HUES64 (cell line): ENCODE data around the gene MGAT5.

Experiments used
- H3K27ac ChIP-seq: 2 replicates; pipeline ENCODE4 v1.7.0; 2013; ENCODE audit warnings: low read depth, low read length, inconsistent platforms
- H3K27me3 ChIP-seq: 2 replicates; pipeline ENCODE4 v1.6.1; 2013; ENCODE audit warnings: mild to moderate bottlenecking, low read length; ENCODE audit not compliant: insufficient read depth
- H3K36me3 ChIP-seq: 2 replicates; pipeline ENCODE4 v1.6.1; 2013; ENCODE audit warnings: mild to moderate bottlenecking, low read length; ENCODE audit not compliant: insufficient read depth
- H3K4me1 ChIP-seq: 2 replicates; pipeline ENCODE4 v1.6.1; 2013; ENCODE audit warnings: mild to moderate bottlenecking, low read length, moderate library complexity; ENCODE audit not compliant: insufficient read depth
- H3K4me3 ChIP-seq: 2 replicates; pipeline ENCODE4 v1.5.1; 2013; ENCODE audit warnings: mild to moderate bottlenecking, low read length, moderate library complexity
- H3K9ac ChIP-seq: 2 replicates; pipeline ENCODE4 v1.6.1; 2013; ENCODE audit warnings: mild to moderate bottlenecking, low read depth, low read length
- H3K9me3 ChIP-seq: 2 replicates; pipeline ENCODE4 v1.6.1; 2013; ENCODE audit warnings: low read depth, low read length; ENCODE audit not compliant: insufficient read depth
- WGBS: fragments of 150-250, 120-280 bp; methylation state at CpG from one replicate; pipeline ENCODE4 v1.1.7; 2013; ENCODE audit warnings: missing lambda C conversion rate; 5-methylcytosine and 5-hydroxymethylcytosine counted together

Gene MGAT5

DNA sequence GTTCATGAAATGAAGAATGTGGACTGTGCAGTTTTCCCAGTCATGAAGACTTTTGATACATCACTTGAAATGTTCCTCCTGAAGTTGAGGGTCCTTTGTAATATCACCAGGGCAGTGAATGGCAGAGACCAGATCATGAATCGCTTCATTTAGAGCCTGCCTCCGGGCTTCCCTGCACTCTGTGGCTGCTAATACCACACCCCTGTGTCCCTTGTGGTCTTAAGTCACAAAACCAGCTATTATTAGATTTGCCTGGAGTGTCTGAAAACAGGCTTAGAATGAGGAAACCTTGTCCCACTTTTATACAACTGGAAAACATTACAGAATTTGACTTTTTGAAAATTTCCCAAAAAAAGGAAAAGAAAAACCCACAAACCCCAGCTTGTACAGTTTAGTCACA is 147.9 kb downstream of the MGAT5 start:
- H3K27ac ChIP-seq: no peak overlapping the region
- H3K36me3 ChIP-seq: peaks cover 5% of the 10 kb centered on the region; the same call in 1 of the 2 replicates
- no peaks in the 10 kb centered on the region for H3K4me1 ChIP-seq
- no peaks in the 10 kb centered on the region for H3K27me3 ChIP-seq
- H3K9ac ChIP-seq: no peak overlapping the region
- no peaks in the 10 kb centered on the region for H3K9me3 ChIP-seq
- no peak overlapping the region for H3K4me3 ChIP-seq
- 94% methylated on average over 2 of the region's 2 CpGs for WGBS

DNA sequence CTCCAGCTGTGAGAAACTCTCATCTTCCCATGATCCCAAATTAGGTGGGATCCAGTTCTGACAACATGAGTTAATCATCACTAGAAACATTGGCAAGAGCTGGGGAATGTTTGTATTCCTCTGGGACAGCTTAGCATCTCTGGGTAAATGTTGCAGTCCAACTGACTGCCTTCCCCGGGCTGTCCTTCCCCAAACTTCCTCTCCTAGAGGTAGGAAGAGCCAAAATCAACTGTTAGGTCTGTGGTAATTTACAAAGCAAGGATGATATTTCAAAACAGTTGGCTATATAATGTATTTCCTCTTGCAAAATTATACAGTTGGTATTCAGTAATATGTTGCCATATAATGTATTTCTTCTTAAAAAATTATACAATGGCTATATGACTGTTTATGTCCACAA is 148.5 kb downstream of the MGAT5 start:
- no peaks in the 10 kb centered on the region for H3K9me3 ChIP-seq
- no peak overlapping the region for H3K27ac ChIP-seq
- no peak overlapping the region for H3K9ac ChIP-seq
- H3K27me3 ChIP-seq: no peaks in the 10 kb centered on the region
- 100% methylated on average over 1 of the region's 1 CpG for WGBS
- H3K4me3 ChIP-seq: no peak overlapping the region
- H3K4me1 ChIP-seq: no peaks in the 10 kb centered on the region
- peaks cover 5% of the 10 kb centered on the region; the same call in 1 of the 2 replicates for H3K36me3 ChIP-seq

DNA sequence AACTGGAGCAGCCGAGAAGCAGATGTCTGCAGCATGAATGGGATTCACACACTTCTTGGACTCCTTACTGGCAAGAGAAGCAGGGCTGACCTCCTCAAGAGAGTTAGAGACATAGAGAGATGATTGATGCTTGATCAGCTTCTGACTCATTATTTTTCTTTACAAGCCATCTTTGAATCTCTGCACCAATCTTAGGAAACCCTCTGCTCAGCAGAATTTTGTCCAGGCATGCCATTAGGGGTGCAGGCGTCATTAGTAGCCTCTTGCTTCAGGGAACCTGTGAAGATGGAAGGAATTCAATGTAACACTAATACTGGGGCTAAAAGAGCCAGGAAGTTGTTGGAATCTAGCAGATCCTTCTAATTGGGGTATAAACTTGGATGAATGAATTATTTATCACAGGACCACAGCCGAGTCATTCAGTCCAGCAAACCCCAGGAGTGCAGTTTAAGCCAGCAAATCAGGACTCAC is 151.8 kb downstream of the MGAT5 start:
- Histone ChIP-seq H3K4me1 (no peaks in the 10 kb centered on the region), H3K27ac (no peak overlapping the region)
- 93% methylated on average over 3 of the region's 3 CpGs for WGBS

DNA sequence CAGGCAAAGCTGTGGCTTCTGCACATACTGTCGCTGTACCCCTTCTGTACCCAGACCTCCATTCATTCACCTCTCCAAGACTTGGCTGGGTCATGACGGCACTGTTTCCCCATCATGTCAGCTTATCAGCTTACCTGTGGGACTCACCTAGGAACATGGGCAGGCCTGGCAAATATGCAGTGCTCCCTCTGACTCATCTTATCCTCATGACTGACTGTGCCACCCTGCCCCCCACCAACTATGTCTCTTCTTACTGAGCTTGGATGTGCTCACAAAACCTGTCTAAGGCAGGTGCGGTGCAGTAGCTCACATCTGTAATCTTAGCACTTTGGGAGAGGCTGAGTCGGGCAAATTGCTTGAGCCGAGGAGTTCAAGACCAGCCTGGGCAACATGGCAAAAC is 152.4 kb downstream of the MGAT5 start:
- peaks cover 5% of the 10 kb centered on the region; the same call in 1 of the 2 replicates for H3K36me3 ChIP-seq
- WGBS: 97% methylated on average over 5 of the region's 5 CpGs
- no peaks in the 10 kb centered on the region for H3K9me3 ChIP-seq
- H3K27ac ChIP-seq: no peak overlapping the region
- H3K4me1 ChIP-seq: 0 out of 2 replicates have a peak, but pooled peaks cover under 1% of the 10 kb centered on the region
- H3K27me3 ChIP-seq: no peaks in the 10 kb centered on the region
- no peak overlapping the region for H3K4me3 ChIP-seq
- H3K9ac ChIP-seq: no peak overlapping the region

More for the DNA sequence above, 151.8 kb downstream of the MGAT5 start:
- Histone ChIP-seq H3K9ac (no peak overlapping the region), H3K27me3 (no peaks in the 10 kb centered on the region), H3K36me3 (peaks cover 5% of the 10 kb centered on the region; the same call in 1 of the 2 replicates), H3K9me3 (no peaks in the 10 kb centered on the region), H3K4me3 (no peak overlapping the region)

DNA sequence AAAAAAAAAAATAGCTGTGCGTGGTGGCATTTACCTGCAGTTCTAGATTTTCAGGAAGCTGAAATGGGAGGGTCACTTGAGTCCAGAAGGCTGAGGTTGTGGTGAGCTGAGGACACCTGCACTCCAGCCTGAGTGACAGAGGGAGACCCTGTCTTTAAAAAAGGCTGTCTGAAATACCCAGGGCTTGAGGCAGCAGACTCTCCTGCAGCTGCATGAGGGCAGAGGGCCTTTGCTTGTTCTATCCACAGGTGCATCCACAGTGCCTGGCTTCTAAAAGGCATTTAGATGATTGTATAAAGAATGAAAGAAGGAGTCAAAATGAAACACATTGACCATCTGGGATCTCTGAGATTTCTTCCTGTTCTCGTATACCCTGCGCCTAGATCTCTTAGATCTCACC is 152.9 kb downstream of the MGAT5 start:
- H3K9me3 ChIP-seq: no peaks in the 10 kb centered on the region
- no peak overlapping the region for H3K9ac ChIP-seq
- H3K27ac ChIP-seq: no peak overlapping the region
- H3K4me3 ChIP-seq: no peak overlapping the region
- peaks cover 5% of the 10 kb centered on the region; the same call in 1 of the 2 replicates for H3K36me3 ChIP-seq
- 95% methylated on average over 3 of the region's 3 CpGs for WGBS
- peaks cover 5% of the 10 kb centered on the region; the same call in 1 of the 2 replicates for H3K4me1 ChIP-seq
- no peaks in the 10 kb centered on the region for H3K27me3 ChIP-seq

DNA sequence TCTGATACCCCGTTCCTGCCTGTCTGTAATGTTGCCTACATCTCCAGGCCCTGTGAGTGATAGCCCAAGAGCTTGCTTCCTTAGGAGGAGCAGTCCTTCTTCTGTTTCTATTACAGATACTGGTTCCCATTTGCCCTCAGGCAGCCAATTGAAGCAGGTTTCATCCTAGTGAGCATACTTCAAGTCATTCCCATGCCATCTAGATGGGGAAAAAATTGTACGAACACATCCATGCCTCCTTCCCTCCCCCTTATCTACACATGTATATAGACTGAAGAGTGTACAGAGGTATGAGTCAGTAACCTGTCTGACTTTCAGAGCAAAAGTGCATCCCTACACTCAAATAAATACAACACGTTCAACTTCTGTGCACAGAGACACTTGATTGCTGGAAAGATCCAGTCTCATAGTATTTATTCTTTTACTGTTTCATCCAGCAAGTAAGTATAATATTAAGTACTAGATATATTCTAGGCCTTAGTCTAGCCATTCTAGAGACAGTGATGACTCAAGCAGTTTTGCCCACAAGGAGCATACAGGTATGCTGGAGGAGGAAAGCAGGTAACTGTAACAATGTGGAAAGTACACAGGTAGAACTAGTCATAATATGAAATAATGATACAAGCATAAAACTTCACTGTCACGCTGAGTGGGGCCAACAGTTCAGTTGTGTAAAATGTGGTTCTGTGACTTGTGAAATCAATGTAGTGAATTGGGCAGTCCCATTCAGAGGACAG is 153.4 kb downstream of the MGAT5 start:
- H3K27me3 ChIP-seq: no peaks in the 10 kb centered on the region
- H3K4me3 ChIP-seq: no peak overlapping the region
- WGBS: 92% methylated on average over 4 of the region's 4 CpGs
- no peaks in the 10 kb centered on the region for H3K9me3 ChIP-seq
- peaks cover 7% of the 10 kb centered on the region; the same call in 1 of the 2 replicates for H3K4me1 ChIP-seq
- H3K36me3 ChIP-seq: peaks cover 5% of the 10 kb centered on the region; the same call in 1 of the 2 replicates
- no peak overlapping the region for H3K9ac ChIP-seq
- no peak overlapping the region for H3K27ac ChIP-seq

DNA sequence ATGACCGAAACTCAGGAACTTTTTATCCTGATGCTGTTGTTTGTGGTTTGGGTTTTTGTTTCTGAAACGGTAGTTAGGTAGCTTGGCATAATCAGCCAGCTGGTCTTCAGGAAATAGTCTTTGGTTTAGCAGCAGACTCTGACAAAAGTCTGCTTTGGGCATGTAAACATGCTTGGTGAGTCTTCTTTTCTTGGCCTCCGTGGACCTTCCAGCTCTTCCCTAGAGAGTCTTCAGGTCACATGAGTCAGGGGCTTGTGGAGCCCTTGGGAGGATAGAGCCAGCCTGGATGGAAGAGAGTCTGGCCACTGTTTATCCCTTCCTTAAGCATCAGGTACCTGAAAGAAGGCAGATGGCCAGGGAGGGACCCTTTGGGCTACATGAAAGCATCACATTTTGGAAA is 154.5 kb downstream of the MGAT5 start:
- Histone ChIP-seq H3K9ac (no peak overlapping the region), H3K27me3 (no peaks in the 10 kb centered on the region), H3K4me3 (no peak overlapping the region), H3K27ac (no peak overlapping the region), H3K9me3 (no peaks in the 10 kb centered on the region), H3K4me1 (peaks cover 7% of the 10 kb centered on the region; the same call in 1 of the 2 replicates), H3K36me3 (peaks cover 6% of the 10 kb centered on the region; the same call in 1 of the 2 replicates)
- WGBS: 87% methylated on average over 3 of the region's 3 CpGs

DNA sequence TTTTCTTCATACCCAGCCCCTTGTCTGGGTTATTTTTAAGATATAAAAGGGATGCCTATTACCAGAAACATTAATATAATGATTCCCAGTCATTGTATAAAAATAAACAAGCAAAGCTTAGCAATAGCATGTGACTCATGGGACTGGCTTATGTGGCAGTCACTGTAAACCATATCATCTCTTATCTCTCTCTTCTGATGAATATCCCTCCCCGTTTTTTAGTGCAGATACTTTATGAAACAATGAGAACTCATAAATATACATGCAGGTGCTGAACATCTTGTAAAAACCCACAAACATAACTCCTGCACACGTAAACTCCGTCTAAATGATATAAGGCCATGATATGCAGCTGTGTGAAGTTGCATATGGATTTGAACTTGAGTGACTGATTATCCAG is 154.9 kb downstream of the MGAT5 start:
- no peaks in the 10 kb centered on the region for H3K9me3 ChIP-seq
- no peak overlapping the region for H3K4me3 ChIP-seq
- 81% methylated on average over 3 of the region's 3 CpGs for WGBS
- no peak overlapping the region for H3K27ac ChIP-seq
- peaks cover 6% of the 10 kb centered on the region; the same call in 1 of the 2 replicates for H3K36me3 ChIP-seq
- H3K9ac ChIP-seq: no peak overlapping the region
- peaks cover 7% of the 10 kb centered on the region; the same call in 1 of the 2 replicates for H3K4me1 ChIP-seq
- H3K27me3 ChIP-seq: no peaks in the 10 kb centered on the region

DNA sequence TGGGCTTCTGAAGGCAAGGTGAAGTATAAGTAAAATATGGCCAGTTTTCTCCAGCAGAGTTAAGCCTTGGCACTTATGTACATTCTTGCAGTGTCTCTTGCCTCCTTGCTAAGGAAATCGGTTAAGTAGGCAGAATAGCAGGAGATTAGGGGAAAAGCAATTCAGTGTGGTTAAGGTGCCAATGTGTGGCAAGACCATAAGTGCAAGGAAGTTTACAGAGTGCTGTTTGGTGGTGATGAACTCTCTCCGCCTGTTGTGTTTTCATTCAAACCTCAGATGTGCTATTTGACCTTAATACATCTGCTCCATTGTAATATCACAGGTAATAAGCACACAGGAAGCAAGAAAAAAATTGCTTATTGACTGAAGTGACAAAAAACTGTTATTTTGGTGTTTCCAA is 156.1 kb downstream of the MGAT5 start:
- WGBS: 94% methylated on average over 2 of the region's 2 CpGs
- Histone ChIP-seq H3K36me3 (peaks cover 6% of the 10 kb centered on the region; the same call in 1 of the 2 replicates), H3K4me1 (peaks cover 7% of the 10 kb centered on the region; the same call in 1 of the 2 replicates), H3K27ac (no peak overlapping the region), H3K4me3 (no peak overlapping the region), H3K9ac (no peak overlapping the region), H3K27me3 (no peaks in the 10 kb centered on the region), H3K9me3 (no peaks in the 10 kb centered on the region)

DNA sequence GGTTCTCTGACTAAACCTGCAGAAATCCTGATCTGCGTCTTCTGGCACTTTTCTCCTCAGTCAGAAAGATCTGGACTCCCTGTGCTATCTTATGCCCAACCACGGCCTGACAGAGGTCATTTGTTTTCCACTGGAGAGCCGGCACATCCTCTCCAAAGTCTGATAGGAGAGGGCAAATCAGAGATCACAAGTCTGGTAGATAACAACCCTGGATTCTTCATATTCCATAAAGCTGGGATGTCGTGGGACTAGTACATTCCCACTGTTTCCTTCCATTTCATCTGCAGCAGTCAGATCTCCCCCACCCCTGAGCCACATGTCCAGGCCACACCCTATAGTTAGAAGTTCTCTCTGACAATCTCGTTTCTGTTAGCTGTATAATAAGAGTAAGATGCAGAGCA is 157.0 kb downstream of the MGAT5 start:
- Histone ChIP-seq H3K4me3 (no peak overlapping the region), H3K27me3 (no peaks in the 10 kb centered on the region), H3K4me1 (peaks cover 7% of the 10 kb centered on the region; the same call in 1 of the 2 replicates), H3K27ac (no peak overlapping the region), H3K36me3 (peaks cover 6% of the 10 kb centered on the region; the same call in 1 of the 2 replicates), H3K9me3 (no peaks in the 10 kb centered on the region), H3K9ac (no peak overlapping the region)
- 94% methylated on average over 4 of the region's 5 CpGs for WGBS

DNA sequence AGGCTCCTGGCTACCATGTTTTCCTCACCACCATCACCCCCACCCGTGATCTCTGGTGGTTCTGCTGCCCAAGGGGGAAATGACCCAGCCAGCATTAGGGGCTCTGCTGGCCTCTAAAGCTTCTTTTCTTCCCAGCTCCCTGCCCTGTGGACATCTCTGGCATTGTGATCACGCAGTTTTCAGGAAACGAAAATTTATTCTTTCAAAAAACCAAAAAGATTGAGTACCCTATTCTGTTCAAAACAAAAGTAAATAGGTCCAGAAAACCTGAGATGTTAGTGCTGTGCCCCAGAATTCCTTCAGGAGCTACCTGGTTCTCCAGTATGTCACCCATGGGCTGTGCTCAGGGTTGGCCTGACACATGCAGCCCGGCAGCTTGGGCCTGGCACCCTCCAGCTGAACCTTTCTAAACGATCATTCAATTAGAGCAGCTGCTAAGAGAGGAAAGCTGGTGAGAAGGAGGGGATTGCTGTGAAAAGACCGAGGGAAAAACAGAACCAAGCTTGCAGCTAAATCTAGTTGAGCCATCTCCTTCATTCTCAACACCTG is 157.5 kb downstream of the MGAT5 start:
- WGBS: 88% methylated on average over 6 of the region's 6 CpGs
- H3K4me3 ChIP-seq: no peak overlapping the region
- H3K9ac ChIP-seq: no peak overlapping the region
- no peaks in the 10 kb centered on the region for H3K9me3 ChIP-seq
- H3K27ac ChIP-seq: no peak overlapping the region
- H3K4me1 ChIP-seq: peaks cover 7% of the 10 kb centered on the region; the same call in 1 of the 2 replicates
- no peaks in the 10 kb centered on the region for H3K27me3 ChIP-seq
- peaks cover 6% of the 10 kb centered on the region; the same call in 1 of the 2 replicates for H3K36me3 ChIP-seq
